Vagina (tissue), 2 donors: ENCODE data around the gene MYO1C.

Experiments
- CTCF ChIP-seq, 3 experiments: fragments of 450-650 bp in 2 of 3; fragments of 200-600 bp in 1 of 3; sonication (generic) in 1 of 3; IDR thresholded peaks; one replicate each; pipeline ENCODE4 v1.5.1; 2017 to 2019; ENCODE audit warnings: antibody characterized with exemption in 3 of 3, mild to moderate bottlenecking in 2 of 3, moderate library complexity in 2 of 3
- POLR2A ChIP-seq, 2 donors: fragments of 450-650 bp; IDR thresholded peaks; one replicate each; pipeline ENCODE4 v1.6.1; 2017; ENCODE audit warnings: antibody characterized with exemption in 2 of 2, mild to moderate bottlenecking in 2 of 2, moderate library complexity in 2 of 2
- POLR2AphosphoS5 ChIP-seq, 2 donors: sonication (generic); formaldehyde crosslinking; IDR thresholded peaks; one replicate each; pipeline ENCODE4 v1.9.0; 2017; ENCODE audit warnings: antibody characterized with exemption in 2 of 2, mild to moderate bottlenecking in 2 of 2, low read depth in 1 of 2; ENCODE audit not compliant: insufficient read depth in 1 of 2

GRCh38 chr17:1532836-1533602 is 40.5 kb upstream of the MYO1C start:
- no peak for TF ChIP-seq CTCF (IDR thresholded peaks at IDR 0.05)
- no peak for TF ChIP-seq POLR2A (IDR thresholded peaks at IDR 0.05)
- TF ChIP-seq POLR2AphosphoS5 (IDR thresholded peaks at IDR 0.05; ENCODE audit: insufficient read depth in 1 of 2, low read depth in 1 of 2), result no peak
